ENCODE measurements around the gene SUGP2. TPM values are rescaled to one million over a fixed set of nuclear protein-coding genes. Genes with fewer than 3 reads are reported as not detected.

The SUGP2 gene
- 10 to 100 TPM; 17.4 to 36.4 (median 30.0) TPM for total RNA-seq
- long read RNA-seq, partial matches to known transcripts, result 0 of 1 reads
- long read RNA-seq, other reads (novel, unspliced or antisense), result 1 of 1 reads

GRCh38 chr19:19033426-19034203 lies at the start of gene SUGP2, which contains the start of gene ARMC6:
SUGP2 (minus strand) TSS chr19:19033517; CDS start chr19:19031071, 2,446 bp downstream.
ARMC6 (plus strand) TSS chr19:19033603; CDS start chr19:19034210, 607 bp downstream.
- peak; percentile 89 to 92 (median 91) for DNase-seq
- H3K36me3 ChIP-seq, result peaks cover 0 to 15% (median 6%) of the 10 kb centered on the region in 4 donors
- WGBS (ENCODE audit: insufficient coverage, low coverage, low lambda C conversion rate, missing lambda C conversion rate), result 0% methylated on average over 41 of the region's 94 CpGs
- TF ChIP-seq CTCF (IDR thresholded peaks at IDR 0.05), result peak in 1 of 4 donors; percentile 21
- TF ChIP-seq POLR2A (IDR thresholded peaks at IDR 0.05), result peak; percentile 81
- ATAC-seq, result peak; percentile 79 to 88 (median 84)
- H3K9me3 ChIP-seq, result no peaks in the 10 kb centered on the region
- intact Hi-C loops (cut with DNase I), result no loop called here
- peaks cover 0 to 19% (median 0%) of the 10 kb centered on the region in 4 donors for H3K4me1 ChIP-seq
- peak within 1 kb of the TSS; percentile 74 to 92 (median 78) for H3K4me3 ChIP-seq
- H3K27me3 ChIP-seq, result no peaks in the 10 kb centered on the region
- peak within 1 kb of the TSS; percentile 90 to 95 (median 91) for H3K27ac ChIP-seq

GRCh38 chr19:19081642-19082151 lies 48.4 kb upstream of the SUGP2 start:
- no peak overlapping the region for H3K4me3 ChIP-seq
- DNase-seq, result peak in 2 of 3 donors; percentile 77 to 86
- H3K9me3 ChIP-seq, result no peaks in the 10 kb centered on the region
- peaks cover 0 to 29% (median 6%) of the 10 kb centered on the region in 4 donors for H3K4me1 ChIP-seq
- H3K27ac ChIP-seq, result peak overlapping the region in 2 of 3 donors; percentile 62 to 71
- WGBS (ENCODE audit: insufficient coverage, low coverage, low lambda C conversion rate, missing lambda C conversion rate), result 77% methylated on average over 13 of the region's 16 CpGs
- peak; percentile 21 to 84 (median 48) for ATAC-seq
- H3K27me3 ChIP-seq, result no peaks in the 10 kb centered on the region
- intact Hi-C loops (cut with DNase I), result no loop called here
- H3K36me3 ChIP-seq, result peaks cover 0 to 3% (median 0%) of the 10 kb centered on the region in 4 donors
- TF ChIP-seq POLR2A (IDR thresholded peaks at IDR 0.05) (no peak), CTCF (IDR thresholded peaks at IDR 0.05) (no peak)

GRCh38 chr19:19079571-19079970 lies 46.3 kb upstream of the SUGP2 start:
- TF ChIP-seq CTCF (IDR thresholded peaks at IDR 0.05) (no peak), POLR2A (IDR thresholded peaks at IDR 0.05) (no peak)
- intact Hi-C loops (cut with DNase I), result no loop called here
- H3K4me3 ChIP-seq, result no peak overlapping the region
- H3K27me3 ChIP-seq, result no peaks in the 10 kb centered on the region
- no peaks in the 10 kb centered on the region for H3K9me3 ChIP-seq
- 86% methylated on average over 1 of the region's 1 CpG for WGBS (ENCODE audit: insufficient coverage, low coverage, low lambda C conversion rate, missing lambda C conversion rate)
- ATAC-seq (no peak), DNase-seq (no peak)
- peaks cover 0 to 3% (median 0%) of the 10 kb centered on the region in 4 donors for H3K36me3 ChIP-seq
- H3K4me1 ChIP-seq, result peaks cover 0 to 32% (median 6%) of the 10 kb centered on the region in 4 donors
- H3K27ac ChIP-seq, result no peak overlapping the region

GRCh38 chr19:19078801-19079200 lies 45.5 kb upstream of the SUGP2 start:
- H3K36me3 ChIP-seq, result peaks cover 0 to 3% (median 0%) of the 10 kb centered on the region in 4 donors
- no peak overlapping the region for H3K27ac ChIP-seq
- no peak overlapping the region for H3K4me3 ChIP-seq
- WGBS (ENCODE audit: insufficient coverage, low coverage, low lambda C conversion rate, missing lambda C conversion rate), result 86% methylated on average over 6 of the region's 6 CpGs
- H3K9me3 ChIP-seq, result no peaks in the 10 kb centered on the region
- DNase-seq, result no peak
- no peak for TF ChIP-seq CTCF (IDR thresholded peaks at IDR 0.05)
- TF ChIP-seq POLR2A (IDR thresholded peaks at IDR 0.05), result no peak
- ATAC-seq, result no peak
- intact Hi-C loops (cut with DNase I), result no loop called here
- H3K4me1 ChIP-seq, result peaks cover 0 to 39% (median 8%) of the 10 kb centered on the region in 4 donors
- no peaks in the 10 kb centered on the region for H3K27me3 ChIP-seq

All from right lobe of liver (tissue), 6 donors.